OCI-LY3 (cell line): ENCODE results near the gene PIGS.

Experiments
- EZH2phosphoT487 ChIP-seq: fragments of 200-600 bp; shearing (Covaris generic); IDR thresholded peaks from 2 replicates; pipeline ENCODE4 v1.6.1; 2018; ENCODE audit warnings: antibody characterized with exemption, mixed run types, low read depth
- TF ChIP-seq, protein P1 (sequence below): fragments of 200-600, 300-600 bp; sonication (generic); IDR thresholded peaks from 2 replicates; pipeline ENCODE4 v1.5.1; 2014; ENCODE audit warnings: antibody characterized with exemption, low read length, low read depth

DNA sequence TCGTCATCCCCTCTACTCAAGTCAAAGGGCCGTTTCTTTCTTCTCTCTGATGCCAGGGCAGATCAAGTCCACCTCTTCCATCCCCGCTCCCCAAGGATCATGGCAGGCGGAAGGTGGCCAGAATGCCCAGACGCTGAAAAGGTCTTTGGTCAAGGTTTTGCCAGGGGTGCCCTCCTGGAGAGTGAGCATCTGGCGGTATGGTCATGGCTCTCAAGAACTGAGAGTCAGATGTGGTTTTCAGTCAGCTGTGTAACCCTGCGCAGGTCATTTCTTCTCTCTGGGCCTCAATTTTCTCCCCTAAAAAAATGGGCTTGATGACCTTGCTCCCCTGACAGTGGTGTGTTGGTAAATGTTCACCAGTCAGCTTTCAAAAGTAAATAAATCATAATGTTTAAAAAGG, 52.7 kb downstream of the PIGS start:
- TF ChIP-seq, protein P1, sequence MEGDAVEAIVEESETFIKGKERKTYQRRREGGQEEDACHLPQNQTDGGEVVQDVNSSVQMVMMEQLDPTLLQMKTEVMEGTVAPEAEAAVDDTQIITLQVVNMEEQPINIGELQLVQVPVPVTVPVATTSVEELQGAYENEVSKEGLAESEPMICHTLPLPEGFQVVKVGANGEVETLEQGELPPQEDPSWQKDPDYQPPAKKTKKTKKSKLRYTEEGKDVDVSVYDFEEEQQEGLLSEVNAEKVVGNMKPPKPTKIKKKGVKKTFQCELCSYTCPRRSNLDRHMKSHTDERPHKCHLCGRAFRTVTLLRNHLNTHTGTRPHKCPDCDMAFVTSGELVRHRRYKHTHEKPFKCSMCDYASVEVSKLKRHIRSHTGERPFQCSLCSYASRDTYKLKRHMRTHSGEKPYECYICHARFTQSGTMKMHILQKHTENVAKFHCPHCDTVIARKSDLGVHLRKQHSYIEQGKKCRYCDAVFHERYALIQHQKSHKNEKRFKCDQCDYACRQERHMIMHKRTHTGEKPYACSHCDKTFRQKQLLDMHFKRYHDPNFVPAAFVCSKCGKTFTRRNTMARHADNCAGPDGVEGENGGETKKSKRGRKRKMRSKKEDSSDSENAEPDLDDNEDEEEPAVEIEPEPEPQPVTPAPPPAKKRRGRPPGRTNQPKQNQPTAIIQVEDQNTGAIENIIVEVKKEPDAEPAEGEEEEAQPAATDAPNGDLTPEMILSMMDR, result no peak
- no peak for TF ChIP-seq EZH2phosphoT487
